Neural progenitor cell (in vitro differentiated cells): ENCODE data around the gene IL6ST.

Experiments
- EZH2 ChIP-seq: fragments of 200-600 bp; sonication (generic); IDR thresholded peaks from 2 replicates; pipeline ENCODE4 v1.6.1; 2017; ENCODE audit warnings: antibody characterized with exemption, mild to moderate bottlenecking, moderate library complexity
- EZH2phosphoT487 ChIP-seq: fragments of 200-600 bp; sonication (generic); IDR thresholded peaks from 2 replicates; pipeline ENCODE4 v1.6.1; 2017; ENCODE audit warnings: antibody characterized with exemption
- TF ChIP-seq, protein P1 (sequence below): fragments of 200-600 bp; sonication (generic); IDR thresholded peaks from 2 replicates; pipeline ENCODE4 v1.5.1; 2017; ENCODE audit warnings: antibody characterized with exemption, mild to moderate bottlenecking

DNA sequence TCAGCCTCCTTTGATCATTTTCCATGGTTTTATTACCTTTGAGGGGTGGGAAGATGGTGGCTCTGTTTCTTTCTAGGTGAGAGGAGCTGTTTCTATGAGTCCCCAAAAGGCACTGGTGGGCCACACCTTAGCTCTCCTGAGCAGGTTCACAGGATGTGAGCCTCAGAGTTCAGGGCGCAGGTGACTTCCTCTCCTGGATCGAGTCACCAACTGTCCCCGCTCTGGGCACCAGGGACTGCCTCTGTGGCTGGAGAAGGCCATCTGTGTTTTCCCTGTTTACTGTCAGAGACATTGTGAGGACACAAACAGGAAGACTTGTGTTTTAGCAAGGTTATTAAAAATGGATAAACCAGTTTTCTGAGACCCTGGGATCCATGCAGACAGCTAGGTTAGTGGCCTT is 75.1 kb downstream of the IL6ST start:
- TF ChIP-seq, protein P1, sequence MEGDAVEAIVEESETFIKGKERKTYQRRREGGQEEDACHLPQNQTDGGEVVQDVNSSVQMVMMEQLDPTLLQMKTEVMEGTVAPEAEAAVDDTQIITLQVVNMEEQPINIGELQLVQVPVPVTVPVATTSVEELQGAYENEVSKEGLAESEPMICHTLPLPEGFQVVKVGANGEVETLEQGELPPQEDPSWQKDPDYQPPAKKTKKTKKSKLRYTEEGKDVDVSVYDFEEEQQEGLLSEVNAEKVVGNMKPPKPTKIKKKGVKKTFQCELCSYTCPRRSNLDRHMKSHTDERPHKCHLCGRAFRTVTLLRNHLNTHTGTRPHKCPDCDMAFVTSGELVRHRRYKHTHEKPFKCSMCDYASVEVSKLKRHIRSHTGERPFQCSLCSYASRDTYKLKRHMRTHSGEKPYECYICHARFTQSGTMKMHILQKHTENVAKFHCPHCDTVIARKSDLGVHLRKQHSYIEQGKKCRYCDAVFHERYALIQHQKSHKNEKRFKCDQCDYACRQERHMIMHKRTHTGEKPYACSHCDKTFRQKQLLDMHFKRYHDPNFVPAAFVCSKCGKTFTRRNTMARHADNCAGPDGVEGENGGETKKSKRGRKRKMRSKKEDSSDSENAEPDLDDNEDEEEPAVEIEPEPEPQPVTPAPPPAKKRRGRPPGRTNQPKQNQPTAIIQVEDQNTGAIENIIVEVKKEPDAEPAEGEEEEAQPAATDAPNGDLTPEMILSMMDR, result no peak
- no peak for TF ChIP-seq EZH2phosphoT487
- no peak for TF ChIP-seq EZH2
